HG03520 (cell line): ENCODE results near the gene SEC11C.
"Not testable (repeated sequence)": the region's sequence is repeated elsewhere in the genome, so short reads cannot be mapped to it uniquely, and the experiment has no call there.

ENCODE experiments used
- ATAC-seq: cut with Tn5 transposase; IDR thresholded peaks from one replicate; pipeline ENCODE4 v1.9.1; 2021; ENCODE audit warnings: mild to moderate bottlenecking, moderate library complexity; ENCODE audit not compliant: unreplicated experiment

SEC11C gene

GRCh38 chr18:59139615-59140301, at the start of gene SEC11C:
TSS of gene SEC11C (plus strand) at chr18:59139884. CDS start at chr18:59139949, 65 bp downstream.
- peak; percentile 77 for ATAC-seq

- no peak for ATAC-seq
Observed at GRCh38 chr18:59090966-59091603, 48.6 kb upstream of the SEC11C start.

GRCh38 chr18:59093668-59094067, 46.0 kb upstream of the SEC11C start:
- ATAC-seq, result no peak

GRCh38 chr18:59094569-59094968, 45.1 kb upstream of the SEC11C start:
- ATAC-seq, result no peak

GRCh38 chr18:59096098-59096789, 43.4 kb upstream of the SEC11C start:
- ATAC-seq, result no peak

- ATAC-seq, result no peak
Observed at GRCh38 chr18:59101830-59102414, 37.8 kb upstream of the SEC11C start.

- ATAC-seq, result no peak
Observed at GRCh38 chr18:59109375-59109774, 30.3 kb upstream of the SEC11C start.

- ATAC-seq, result no peak
Observed at GRCh38 chr18:59114160-59114559, 25.5 kb upstream of the SEC11C start.

- peak; percentile 83 for ATAC-seq
Observed at GRCh38 chr18:59123588-59124369, 15.9 kb upstream of the SEC11C start.

- no peak for ATAC-seq
Observed at GRCh38 chr18:59124370-59124704, 15.3 kb upstream of the SEC11C start.

GRCh38 chr18:59127047-59127446, 12.6 kb upstream of the SEC11C start:
- ATAC-seq, result no peak

- no peak for ATAC-seq
Observed at GRCh38 chr18:59129951-59130703, 9.6 kb upstream of the SEC11C start.

GRCh38 chr18:59132810-59133465, 6.7 kb upstream of the SEC11C start:
- ATAC-seq, result no peak

- ATAC-seq, result peak; percentile 63
Observed at GRCh38 chr18:59139291-59139614, 431 bp upstream of the SEC11C start.

- no peak for ATAC-seq
Observed at GRCh38 chr18:59140302-59140885, 710 bp downstream of the SEC11C start.

GRCh38 chr18:59141294-59142068, 1.8 kb downstream of the SEC11C start:
- no peak for ATAC-seq

GRCh38 chr18:59142274-59142673, 2.6 kb downstream of the SEC11C start:
- no peak for ATAC-seq

GRCh38 chr18:59142800-59143416, 3.2 kb downstream of the SEC11C start:
- ATAC-seq, result not testable (repeated sequence)
